Right forelimb (tissue), 1 donor: ENCODE data around the gene C11orf68.
"Not testable (repeated sequence)": the region's sequence is repeated elsewhere in the genome, so short reads cannot be mapped to it uniquely, and the experiment has no call there.

Source experiments
- DNase-seq: peaks from one replicate; pipeline ENCODE4 v3.0.0-alpha.2; 2018

The C11orf68 gene

GRCh38 chr11:65918211-65919140 lies at the start of gene C11orf68:
Gene C11orf68, minus strand, starts transcription at chr11:65919062. Its CDS starts 31 bp downstream, at chr11:65919031.
- DNase-seq = no peak

- no peak for DNase-seq
These were observed 48.6 kb upstream of the C11orf68 start for GRCh38 chr11:65967329-65967934.

GRCh38 chr11:65965986-65966762 lies 47.3 kb upstream of the C11orf68 start:
- no peak for DNase-seq

GRCh38 chr11:65964906-65965305 lies 46.0 kb upstream of the C11orf68 start:
- DNase-seq = no peak

GRCh38 chr11:65962141-65962564 lies 43.3 kb upstream of the C11orf68 start:
- DNase-seq = no peak

GRCh38 chr11:65961267-65962140 lies 42.6 kb upstream of the C11orf68 start, which contains the start of gene SART1:
Gene SART1, plus strand, starts transcription at chr11:65961734. Its CDS starts 47 bp downstream, at chr11:65961781.
- DNase-seq = peak; percentile 96

GRCh38 chr11:65960824-65961266 lies 42.0 kb upstream of the C11orf68 start:
- DNase-seq = no peak

GRCh38 chr11:65958774-65959420 lies 40.0 kb upstream of the C11orf68 start:
- DNase-seq = no peak

- DNase-seq = no peak
These were observed 39.4 kb upstream of the C11orf68 start for GRCh38 chr11:65958291-65958690.

- no peak for DNase-seq
These were observed 35.9 kb upstream of the C11orf68 start for GRCh38 chr11:65954771-65955170.

- no peak for DNase-seq
These were observed 34.6 kb upstream of the C11orf68 start for GRCh38 chr11:65953471-65953870.

- DNase-seq = no peak
These were observed 33.2 kb upstream of the C11orf68 start for GRCh38 chr11:65952052-65952521.

GRCh38 chr11:65951641-65952040 lies 32.8 kb upstream of the C11orf68 start:
- DNase-seq = not testable (repeated sequence)

GRCh38 chr11:65950711-65951110 lies 31.8 kb upstream of the C11orf68 start:
- not testable (repeated sequence) for DNase-seq

- DNase-seq = no peak
These were observed 28.8 kb upstream of the C11orf68 start for GRCh38 chr11:65947603-65948125.

GRCh38 chr11:65947133-65947532 lies 28.3 kb upstream of the C11orf68 start:
- DNase-seq = no peak

- no peak for DNase-seq
These were observed 27.8 kb upstream of the C11orf68 start for GRCh38 chr11:65946655-65947054.

GRCh38 chr11:65945941-65946558 lies 27.2 kb upstream of the C11orf68 start:
- DNase-seq = no peak

- no peak for DNase-seq
These were observed 26.6 kb upstream of the C11orf68 start, which contains the start of gene TSGA10IP for GRCh38 chr11:65945430-65945911. Gene TSGA10IP, plus strand, starts transcription at chr11:65945480. Its CDS starts 196 bp downstream, at chr11:65945676.

GRCh38 chr11:65944767-65945166 lies 25.9 kb upstream of the C11orf68 start:
- no peak for DNase-seq
